OCI-LY1 (cell line): Measurements from ENCODE around the gene EVPL.

Experiments used
- H2AFZ ChIP-seq: fragments of 200-600 bp; sonication (generic), shearing (Covaris generic); 2 replicates; pipeline ENCODE4 v1.6.0; 2014; ENCODE audit warnings: antibody characterized with exemption, mild to moderate bottlenecking, low read length
- H3F3A ChIP-seq: fragments of 200-600 bp; sonication (generic), shearing (Covaris generic); 2 replicates; pipeline ENCODE4 v1.6.0; 2014; ENCODE audit warnings: mild to moderate bottlenecking, antibody characterized with exemption, low read length, moderate library complexity; ENCODE audit not compliant: insufficient read depth
- H3K27ac ChIP-seq: fragments of 200-600 bp; sonication (generic); 2 replicates; pipeline ENCODE4 v1.5.1; 2014; ENCODE audit warnings: low read length, mixed run types, mild to moderate bottlenecking, low read depth; ENCODE audit not compliant: poor library complexity, severe bottlenecking
- H3K27me3 ChIP-seq: fragments of 200-600 bp; sonication (generic); 2 replicates; pipeline ENCODE4 v1.6.0; 2014; ENCODE audit warnings: antibody characterized with exemption, mild to moderate bottlenecking, low read length, moderate library complexity; ENCODE audit not compliant: insufficient read depth
- H3K36me3 ChIP-seq: fragments of 200-600 bp; sonication (generic); 2 replicates; pipeline ENCODE4 v1.6.1; 2014; ENCODE audit warnings: mild to moderate bottlenecking, antibody characterized with exemption, low read length, moderate library complexity, mixed read lengths; ENCODE audit not compliant: insufficient read depth
- H3K4me1 ChIP-seq: fragments of 200-600 bp; sonication (generic); 2 replicates; pipeline ENCODE4 v1.5.1; 2014; ENCODE audit warnings: mild to moderate bottlenecking, low read length, moderate library complexity; ENCODE audit not compliant: insufficient read depth, severe bottlenecking
- H3K4me2 ChIP-seq: fragments of 200-600 bp; sonication (generic), shearing (Covaris generic); 2 replicates; pipeline ENCODE4 v1.6.1; 2014; ENCODE audit warnings: low read length
- H3K4me3 ChIP-seq: fragments of 200-600 bp; sonication (generic); 2 replicates; pipeline ENCODE4 v1.5.1; 2014; ENCODE audit warnings: low read length, low read depth, mild to moderate bottlenecking, mixed read lengths; ENCODE audit not compliant: poor library complexity, severe bottlenecking
- H3K79me2 ChIP-seq: fragments of 200-600 bp; shearing (Covaris generic); 2 replicates; pipeline ENCODE4 v1.6.1; 2016; ENCODE audit warnings: mixed run types, low read length, mixed read lengths; ENCODE audit not compliant: insufficient read depth
- H3K9ac ChIP-seq: fragments of 200-600 bp; sonication (generic), shearing (Covaris generic); 2 replicates; pipeline ENCODE4 v1.6.1; 2014; ENCODE audit warnings: mild to moderate bottlenecking, low read length, mixed read lengths
- H3K9me2 ChIP-seq: fragments of 200-600 bp; sonication (generic), shearing (Covaris generic); 2 replicates; pipeline ENCODE4 v1.6.1; 2014; ENCODE audit warnings: low read depth, mild to moderate bottlenecking, low read length, mixed read lengths
- H3K9me3 ChIP-seq: fragments of 200-600 bp; shearing (Covaris generic); 2 replicates; pipeline ENCODE4 v1.6.1; 2014; ENCODE audit warnings: low read length, mixed read lengths
- H4K20me1 ChIP-seq: fragments of 200-600 bp; sonication (generic), shearing (Covaris generic); 2 replicates; pipeline ENCODE4 v1.6.0; 2016; ENCODE audit warnings: mild to moderate bottlenecking, low read length; ENCODE audit not compliant: insufficient read depth
- CTCF ChIP-seq: fragments of 200-600 bp; sonication (generic), shearing (Covaris generic); IDR thresholded peaks from 2 replicates; pipeline ENCODE4 v1.5.1; 2017; ENCODE audit warnings: mild to moderate bottlenecking, antibody characterized with exemption, low read length, moderate library complexity, mixed read lengths
- EZH2 ChIP-seq: fragments of 200-600 bp; sonication (generic), shearing (Covaris generic); IDR thresholded peaks from 2 replicates; pipeline ENCODE4 v1.8.0; 2017; ENCODE audit warnings: borderline replicate concordance, mixed run types, mild to moderate bottlenecking, antibody characterized with exemption, low read length, moderate library complexity, mixed read lengths

The EVPL gene

GRCh38 chr17:76018801-76019200 is 8.3 kb downstream of the EVPL start:
- no peak for TF ChIP-seq CTCF
- no peak for TF ChIP-seq EZH2
- Histone ChIP-seq H3K27ac (no peak overlapping the region), H3K27me3 (peaks cover 4% of the 10 kb centered on the region; the same call in 1 of the 2 replicates), H3K79me2 (no peaks in the 10 kb centered on the region), H2AFZ (no peak overlapping the region), H3K4me2 (no peak overlapping the region), H3K36me3 (no peaks in the 10 kb centered on the region), H4K20me1 (no peaks in the 10 kb centered on the region), H3K9me3 (no peaks in the 10 kb centered on the region), H3K4me3 (no peak overlapping the region), H3K9me2 (no peaks in the 10 kb centered on the region), H3K9ac (no peak overlapping the region), H3F3A (no peaks in the 10 kb centered on the region), H3K4me1 (peaks cover 5% of the 10 kb centered on the region)

GRCh38 chr17:76018340-76018680 is 8.8 kb downstream of the EVPL start:
- H3K9ac ChIP-seq = no peak overlapping the region
- H3K9me2 ChIP-seq = no peaks in the 10 kb centered on the region
- no peak overlapping the region for H2AFZ ChIP-seq
- no peaks in the 10 kb centered on the region for H3K36me3 ChIP-seq
- no peak for TF ChIP-seq CTCF
- no peak for TF ChIP-seq EZH2
- no peak overlapping the region for H3K4me2 ChIP-seq
- no peaks in the 10 kb centered on the region for H3F3A ChIP-seq
- no peaks in the 10 kb centered on the region for H3K9me3 ChIP-seq
- H3K27me3 ChIP-seq = no peaks in the 10 kb centered on the region; the same call in 1 of the 2 replicates
- no peaks in the 10 kb centered on the region for H3K79me2 ChIP-seq
- H3K27ac ChIP-seq = no peak overlapping the region
- no peaks in the 10 kb centered on the region for H4K20me1 ChIP-seq
- peaks cover 5% of the 10 kb centered on the region for H3K4me1 ChIP-seq
- no peak overlapping the region for H3K4me3 ChIP-seq

GRCh38 chr17:76017481-76018339 is 9.4 kb downstream of the EVPL start:
- H4K20me1 ChIP-seq = no peaks in the 10 kb centered on the region
- H3K27ac ChIP-seq = no peak overlapping the region
- no peak overlapping the region for H2AFZ ChIP-seq
- H3K9me2 ChIP-seq = no peaks in the 10 kb centered on the region
- H3K36me3 ChIP-seq = no peaks in the 10 kb centered on the region
- no peaks in the 10 kb centered on the region for H3F3A ChIP-seq
- no peak overlapping the region for H3K4me2 ChIP-seq
- H3K79me2 ChIP-seq = no peaks in the 10 kb centered on the region
- H3K4me3 ChIP-seq = no peak overlapping the region
- no peaks in the 10 kb centered on the region for H3K9me3 ChIP-seq
- TF ChIP-seq CTCF (no peak), EZH2 (no peak)
- no peaks in the 10 kb centered on the region; the same call in 1 of the 2 replicates for H3K27me3 ChIP-seq
- no peak overlapping the region for H3K9ac ChIP-seq
- H3K4me1 ChIP-seq = peaks cover 5% of the 10 kb centered on the region
